ENCODE measurements around the gene CDA.

The CDA gene

GRCh38 chr1:20597650-20598049 is 8.8 kb downstream of the CDA start:
- DNase-seq (ENCODE audit: low read depth), result peak; percentile 34
- no peak overlapping the region for H3K4me3 ChIP-seq (ENCODE audit: low read depth, low read length)
- no peak for TF ChIP-seq MYC (IDR thresholded peaks at IDR 0.05; ENCODE audit: low read depth, low read length)
- no peak for TF ChIP-seq MAX (IDR thresholded peaks at IDR 0.05; ENCODE audit: low read depth, low read length)
- no peak for TF ChIP-seq CTCF (IDR thresholded peaks at IDR 0.05; ENCODE audit: low read depth, low read length)
- TF ChIP-seq POLR2A (IDR thresholded peaks at IDR 0.05; ENCODE audit: extremely low read depth, insufficient read length), result no peak

GRCh38 chr1:20600156-20600555 is 11.3 kb downstream of the CDA start:
- TF ChIP-seq MAX (IDR thresholded peaks at IDR 0.05; ENCODE audit: low read depth, low read length), result no peak
- no peak for TF ChIP-seq CTCF (IDR thresholded peaks at IDR 0.05; ENCODE audit: low read depth, low read length)
- no peak for TF ChIP-seq POLR2A (IDR thresholded peaks at IDR 0.05; ENCODE audit: extremely low read depth, insufficient read length)
- no peak for TF ChIP-seq MYC (IDR thresholded peaks at IDR 0.05; ENCODE audit: low read depth, low read length)

GRCh38 chr1:20601129-20601825 is 12.4 kb downstream of the CDA start:
- DNase-seq (ENCODE audit: low read depth), result no peak
- no peak overlapping the region for H3K4me3 ChIP-seq (ENCODE audit: low read depth, low read length)
- TF ChIP-seq MAX (IDR thresholded peaks at IDR 0.05; ENCODE audit: low read depth, low read length), result no peak
- no peak for TF ChIP-seq CTCF (IDR thresholded peaks at IDR 0.05; ENCODE audit: low read depth, low read length)
- no peak for TF ChIP-seq POLR2A (IDR thresholded peaks at IDR 0.05; ENCODE audit: extremely low read depth, insufficient read length)
- no peak for TF ChIP-seq MYC (IDR thresholded peaks at IDR 0.05; ENCODE audit: low read depth, low read length)

More at GRCh38 chr1:20600156-20600555, 11.3 kb downstream of the CDA start:
- H3K4me3 ChIP-seq (ENCODE audit: low read depth, low read length), result no peak overlapping the region
- DNase-seq (ENCODE audit: low read depth), result no peak

- no peak for DNase-seq (ENCODE audit: low read depth)
- no peak overlapping the region for H3K4me3 ChIP-seq (ENCODE audit: low read depth, low read length)
- no peak for TF ChIP-seq MAX (IDR thresholded peaks at IDR 0.05; ENCODE audit: low read depth, low read length)
- no peak for TF ChIP-seq POLR2A (IDR thresholded peaks at IDR 0.05; ENCODE audit: extremely low read depth, insufficient read length)
- no peak for TF ChIP-seq CTCF (IDR thresholded peaks at IDR 0.05; ENCODE audit: low read depth, low read length)
Observed at GRCh38 chr1:20602851-20603450, 14.1 kb downstream of the CDA start.

- no peak overlapping the region for H3K4me3 ChIP-seq (ENCODE audit: low read depth, low read length)
- DNase-seq (ENCODE audit: low read depth), result peak; percentile 53
- TF ChIP-seq CTCF (IDR thresholded peaks at IDR 0.05; ENCODE audit: low read depth, low read length), result no peak
- no peak for TF ChIP-seq MAX (IDR thresholded peaks at IDR 0.05; ENCODE audit: low read depth, low read length)
- TF ChIP-seq MYC (IDR thresholded peaks at IDR 0.05; ENCODE audit: low read depth, low read length), result no peak
- no peak for TF ChIP-seq POLR2A (IDR thresholded peaks at IDR 0.05; ENCODE audit: extremely low read depth, insufficient read length)
Observed at GRCh38 chr1:20603504-20604464, 14.9 kb downstream of the CDA start.

All from NB4 (cell line).